Activated naive CD4-positive, alpha-beta T cell treated with anti-CD3 and anti-CD28 coated beads, Interleukin-2, amount 50 U/mL, for 24 hours (primary cell): ENCODE measurements around the gene ERBB3.
"Not testable (repeated sequence)": the region's sequence is repeated elsewhere in the genome, so short reads cannot be mapped to it uniquely, and the experiment has no call there.

Experiments used
- H3K27ac Mint-ChIP-seq: one replicate; pipeline ENCODE4 v1.8.0; 2021; ENCODE audit warnings: mild to moderate bottlenecking, mixed read lengths
- H3K27me3 Mint-ChIP-seq: one replicate; pipeline ENCODE4 v1.8.0; 2021; ENCODE audit warnings: mixed read lengths
- H3K36me3 Mint-ChIP-seq: one replicate; pipeline ENCODE4 v1.8.0; 2021; ENCODE audit warnings: mixed read lengths
- H3K4me1 Mint-ChIP-seq: one replicate; pipeline ENCODE4 v1.8.0; 2021; ENCODE audit warnings: mixed read lengths
- H3K4me3 Mint-ChIP-seq: one replicate; pipeline ENCODE4 v1.8.0; 2021; ENCODE audit warnings: mild to moderate bottlenecking, mixed read lengths
- H3K9me3 Mint-ChIP-seq: one replicate; pipeline ENCODE4 v1.8.0; 2021; ENCODE audit warnings: mixed read lengths

Gene ERBB3

GRCh38 chr12:56099787-56100186 lies 19.8 kb downstream of the ERBB3 start:
- Mint-ChIP-seq H3K27me3 (no peaks in the 10 kb centered on the region), H3K27ac (no peak overlapping the region), H3K4me3 (no peak overlapping the region), H3K4me1 (peaks cover 39% of the 10 kb centered on the region), H3K9me3 (no peaks in the 10 kb centered on the region), H3K36me3 (peaks cover 5% of the 10 kb centered on the region)

- H3K4me1 Mint-ChIP-seq: peaks cover 45% of the 10 kb centered on the region
- H3K27ac Mint-ChIP-seq: peak overlapping the region; percentile 93
- no peaks in the 10 kb centered on the region for H3K27me3 Mint-ChIP-seq
- no peak overlapping the region for H3K4me3 Mint-ChIP-seq
- peaks cover 11% of the 10 kb centered on the region for H3K36me3 Mint-ChIP-seq
- H3K9me3 Mint-ChIP-seq: no peaks in the 10 kb centered on the region
These were observed 21.1 kb downstream of the ERBB3 start for GRCh38 chr12:56101045-56101444.

GRCh38 chr12:56102683-56103065 lies 22.7 kb downstream of the ERBB3 start:
- Mint-ChIP-seq H3K36me3 (peaks cover 20% of the 10 kb centered on the region), H3K27ac (peak overlapping the region; percentile 73), H3K27me3 (no peaks in the 10 kb centered on the region), H3K4me3 (peak overlapping the region; percentile 100), H3K9me3 (no peaks in the 10 kb centered on the region), H3K4me1 (peaks cover 58% of the 10 kb centered on the region)

- Mint-ChIP-seq H3K4me1 (peaks cover 58% of the 10 kb centered on the region), H3K36me3 (peaks cover 21% of the 10 kb centered on the region), H3K27me3 (no peaks in the 10 kb centered on the region), H3K4me3 (peak overlapping the region; percentile 100), H3K9me3 (no peaks in the 10 kb centered on the region), H3K27ac (peak overlapping the region; percentile 100)
These were observed 23.2 kb downstream of the ERBB3 start for GRCh38 chr12:56103066-56103711.

- Mint-ChIP-seq H3K4me3 (peak overlapping the region; percentile 100), H3K27me3 (no peaks in the 10 kb centered on the region), H3K36me3 (peaks cover 26% of the 10 kb centered on the region), H3K9me3 (no peaks in the 10 kb centered on the region), H3K27ac (peak overlapping the region; percentile 100), H3K4me1 (peaks cover 58% of the 10 kb centered on the region)
These were observed 23.8 kb downstream of the ERBB3 start for GRCh38 chr12:56103823-56104108.

- Mint-ChIP-seq H3K36me3 (peaks cover 26% of the 10 kb centered on the region), H3K4me1 (peaks cover 58% of the 10 kb centered on the region), H3K27ac (peak within 1 kb of the TSS; percentile 100), H3K9me3 (no peaks in the 10 kb centered on the region), H3K27me3 (no peaks in the 10 kb centered on the region), H3K4me3 (peak within 1 kb of the TSS; percentile 100)
These were observed 24.3 kb downstream of the ERBB3 start, which contains the start of gene PA2G4 for GRCh38 chr12:56104109-56104814. Gene PA2G4 (plus strand): TSS chr12:56104559. CDS start chr12:56104738, 179 bp downstream.

- H3K4me1 Mint-ChIP-seq: peaks cover 54% of the 10 kb centered on the region
- no peaks in the 10 kb centered on the region for H3K9me3 Mint-ChIP-seq
- H3K27ac Mint-ChIP-seq: peak overlapping the region; percentile 100
- H3K27me3 Mint-ChIP-seq: no peaks in the 10 kb centered on the region
- H3K4me3 Mint-ChIP-seq: peak overlapping the region; percentile 100
- H3K36me3 Mint-ChIP-seq: peaks cover 26% of the 10 kb centered on the region
These were observed 25.0 kb downstream of the ERBB3 start for GRCh38 chr12:56104815-56105608.

- peak overlapping the region; percentile 100 for H3K4me3 Mint-ChIP-seq
These were observed 25.6 kb downstream of the ERBB3 start for GRCh38 chr12:56105609-56105902.

GRCh38 chr12:56107242-56107641 lies 27.3 kb downstream of the ERBB3 start:
- peak overlapping the region; percentile 100 for H3K4me3 Mint-ChIP-seq
- H3K9me3 Mint-ChIP-seq: no peaks in the 10 kb centered on the region
- peak overlapping the region; percentile 76 for H3K27ac Mint-ChIP-seq
- peaks cover 33% of the 10 kb centered on the region for H3K36me3 Mint-ChIP-seq
- H3K4me1 Mint-ChIP-seq: peaks cover 37% of the 10 kb centered on the region
- H3K27me3 Mint-ChIP-seq: no peaks in the 10 kb centered on the region

More at GRCh38 chr12:56105609-56105902, 25.6 kb downstream of the ERBB3 start:
- peaks cover 52% of the 10 kb centered on the region for H3K4me1 Mint-ChIP-seq
- peaks cover 26% of the 10 kb centered on the region for H3K36me3 Mint-ChIP-seq
- H3K27ac Mint-ChIP-seq: peak overlapping the region; percentile 100
- H3K27me3 Mint-ChIP-seq: no peaks in the 10 kb centered on the region
- no peaks in the 10 kb centered on the region for H3K9me3 Mint-ChIP-seq

- Mint-ChIP-seq H3K27me3 (no peaks in the 10 kb centered on the region), H3K4me3 (no peak overlapping the region), H3K36me3 (peaks cover 29% of the 10 kb centered on the region), H3K27ac (no peak overlapping the region), H3K9me3 (no peaks in the 10 kb centered on the region), H3K4me1 (peaks cover 16% of the 10 kb centered on the region)
These were observed 30.6 kb downstream of the ERBB3 start for GRCh38 chr12:56110571-56110970.

GRCh38 chr12:56114084-56114483 lies 34.1 kb downstream of the ERBB3 start:
- peaks cover 27% of the 10 kb centered on the region for H3K36me3 Mint-ChIP-seq
- peak overlapping the region; percentile 26 for H3K27ac Mint-ChIP-seq
- H3K27me3 Mint-ChIP-seq: no peaks in the 10 kb centered on the region
- H3K4me1 Mint-ChIP-seq: peaks cover 8% of the 10 kb centered on the region
- no peak overlapping the region for H3K4me3 Mint-ChIP-seq
- H3K9me3 Mint-ChIP-seq: no peaks in the 10 kb centered on the region

GRCh38 chr12:56115329-56115728 lies 35.4 kb downstream of the ERBB3 start:
- Mint-ChIP-seq H3K27me3 (no peaks in the 10 kb centered on the region), H3K27ac (peak overlapping the region; percentile 95), H3K36me3 (peaks cover 27% of the 10 kb centered on the region), H3K4me3 (peak overlapping the region; percentile 95), H3K9me3 (no peaks in the 10 kb centered on the region), H3K4me1 (peaks cover 20% of the 10 kb centered on the region)

- H3K27ac Mint-ChIP-seq: peak within 1 kb of the TSS; percentile 95
- peaks cover 20% of the 10 kb centered on the region for H3K4me1 Mint-ChIP-seq
- no peaks in the 10 kb centered on the region for H3K9me3 Mint-ChIP-seq
- H3K27me3 Mint-ChIP-seq: no peaks in the 10 kb centered on the region
- H3K36me3 Mint-ChIP-seq: peaks cover 21% of the 10 kb centered on the region
- H3K4me3 Mint-ChIP-seq: peak within 1 kb of the TSS; percentile 95
These were observed 36.5 kb downstream of the ERBB3 start, which contains the start of gene RPL41 for GRCh38 chr12:56116267-56117081. Gene RPL41 (plus strand): TSS chr12:56116633.

- Mint-ChIP-seq H3K4me1 (peaks cover 20% of the 10 kb centered on the region), H3K4me3 (peak overlapping the region; percentile 95), H3K27ac (peak overlapping the region; percentile 95), H3K36me3 (peaks cover 19% of the 10 kb centered on the region)
- not testable (repeated sequence) for H3K27me3 Mint-ChIP-seq, H3K9me3 Mint-ChIP-seq
These were observed 37.2 kb downstream of the ERBB3 start for GRCh38 chr12:56117082-56117706.
